Panc1 (cell line): ENCODE data around the gene KCNIP4. TPM values are rescaled to one million over a fixed set of nuclear protein-coding genes. Genes with fewer than 3 reads are reported as not detected.

Source experiments
- ATAC-seq: fragments of 200-7000 bp; cut with Tn5 transposase; 2 replicates; pipeline ENCODE4 v1.9.1; 2020; ENCODE audit warnings: mild to moderate bottlenecking, moderate library complexity
- BruUV-seq: library from RNA; stranded (reverse); fragments of 400-500 nt; replicated peaks from 2 replicates; lab custom pipeline; 2021; lab: Mats Ljungman, UMichigan
- CTCF ChIA-PET: fragments of 300-600 bp; sonication (Branson Sonifier 250); formaldehyde crosslinking; loops from one replicate; lab custom pipeline; 2022; ENCODE audit warnings: antibody characterized with exemption; lab: Charles Lee
- POLR2A ChIA-PET: fragments of 300-600 bp; sonication (Branson Sonifier 250); formaldehyde crosslinking; loops from one replicate; lab custom pipeline; 2022; ENCODE audit warnings: antibody characterized with exemption; lab: Charles Lee
- DNase-seq: peaks from one replicate; pipeline ENCODE4 v3.0.0-alpha.2; 2010; ENCODE audit warnings: low read depth, low spot score
- H3K27ac ChIP-seq: 2 replicates; pipeline ENCODE4 v1.5.1; 2011; ENCODE audit warnings: mild to moderate bottlenecking, low read length, inconsistent platforms
- H3K27me3 ChIP-seq: fragments of 200-500 bp; sonication (Bioruptor generic); 2 replicates; pipeline ENCODE4 v1.6.0; 2014; ENCODE audit warnings: low read length, inconsistent platforms; ENCODE audit not compliant: control insufficient read depth, insufficient read depth
- H3K36me3 ChIP-seq: fragments of 200-500 bp; sonication (Bioruptor generic); 2 replicates; pipeline ENCODE4 v1.5.1; 2014; ENCODE audit warnings: inconsistent platforms, mild to moderate bottlenecking, low read length, moderate library complexity; ENCODE audit not compliant: control insufficient read depth, insufficient read depth
- H3K4me1 ChIP-seq: 2 replicates; pipeline ENCODE4 v1.5.1; 2011; ENCODE audit warnings: inconsistent platforms, mild to moderate bottlenecking, low read length, moderate library complexity; ENCODE audit not compliant: control insufficient read depth, insufficient read depth
- H3K4me3 ChIP-seq, 2 experiments: 2 replicates each; pipeline ENCODE4 v1.5.1; 2011 to 2012; ENCODE audit warnings: low read depth in 2 of 2, low read length in 2 of 2, mild to moderate bottlenecking in 2 of 2, inconsistent platforms in 1 of 2, moderate library complexity in 1 of 2
- H3K9me3 ChIP-seq: fragments of 200-500 bp; sonication (Bioruptor generic); 2 replicates; pipeline ENCODE4 v1.5.1; 2014; ENCODE audit warnings: low read depth, mild to moderate bottlenecking, inconsistent platforms, low read length, moderate library complexity; ENCODE audit not compliant: control insufficient read depth, insufficient read depth
- CTCF ChIP-seq: fragments of 450-650 bp; IDR thresholded peaks from 2 replicates; pipeline ENCODE4 v1.5.1; 2017; ENCODE audit warnings: mild to moderate bottlenecking
- POLR2AphosphoS5 ChIP-seq: IDR thresholded peaks from 2 replicates; pipeline ENCODE4 v1.6.1; 2012; ENCODE audit warnings: mild to moderate bottlenecking, low read depth, low read length, moderate library complexity
- REST ChIP-seq, 2 experiments: IDR thresholded peaks; 2 replicates each; pipeline ENCODE4 v1.6.1; 2011 to 2012; ENCODE audit warnings: low read depth in 2 of 2, control low read depth in 1 of 2, low read length in 1 of 2, mild to moderate bottlenecking in 1 of 2, moderate library complexity in 1 of 2; ENCODE audit not compliant: insufficient read depth in 1 of 2
- SIN3A ChIP-seq: IDR thresholded peaks from 2 replicates; pipeline ENCODE4 v1.6.1; 2012; ENCODE audit warnings: low read depth, mild to moderate bottlenecking, low read length, moderate library complexity, borderline replicate concordance; ENCODE audit not compliant: insufficient read depth
- TCF7L2 ChIP-seq: IDR thresholded peaks from 2 replicates; pipeline ENCODE4 v1.6.1; 2011; ENCODE audit warnings: mild to moderate bottlenecking, low read depth, low read length, inconsistent platforms
- in situ Hi-C: cut with HindIII; loops from 2 replicates; pipeline ENCODE4 v1.10.0; 2016; ENCODE audit warnings: low sequenced_read_pairs, low pct_unique_long_range_greater_than_20kb
- intact Hi-C: fragments of 100-400 bp; cut with micrococcal nuclease; formaldehyde crosslinking; loops from one replicate; pipeline ENCODE4 v1.10.0; 2022; ENCODE audit not compliant: unreplicated experiment
- total RNA-seq: library from RNA; stranded (reverse); gene quantifications from one replicate; pipeline ENCODE4 v1.2.1, GENCODE V29; 2021; ENCODE audit not compliant: unreplicated experiment

Gene KCNIP4
- total RNA-seq, 1 experiment from 2014 or later: not detected

- no peak for ATAC-seq
- no peak overlapping the region for H3K4me3 ChIP-seq
- ChIA-PET CTCF (no interaction called here), POLR2A (no interaction called here)
- no peak for TF ChIP-seq CTCF
- no peak for TF ChIP-seq TCF7L2
- TF ChIP-seq POLR2AphosphoS5: no peak
- TF ChIP-seq SIN3A: no peak
- TF ChIP-seq REST (IDR thresholded peaks at IDR 0.05; ENCODE audit: insufficient read depth in 1 of 2, low read depth in 2 of 2, low read length in 1 of 2): no peak
- no peaks in the 10 kb centered on the region for H3K27me3 ChIP-seq
- no peaks in the 10 kb centered on the region for H3K9me3 ChIP-seq
- BruUV-seq: no TSS peak
- in situ Hi-C loops: no loop called here
- H3K36me3 ChIP-seq: no peaks in the 10 kb centered on the region
- no peak for DNase-seq
- intact Hi-C loops: no loop called here
- H3K27ac ChIP-seq: no peak overlapping the region
- H3K4me1 ChIP-seq: no peaks in the 10 kb centered on the region
These were observed 1118.8 kb downstream of the KCNIP4 start for GRCh38 chr4:20829617-20830357.

- in situ Hi-C loops (no loop called here), intact Hi-C loops (no loop called here)
- Histone ChIP-seq H3K27ac (no peak overlapping the region), H3K9me3 (no peaks in the 10 kb centered on the region), H3K4me3 (no peak overlapping the region), H3K4me1 (no peaks in the 10 kb centered on the region), H3K36me3 (no peaks in the 10 kb centered on the region), H3K27me3 (no peaks in the 10 kb centered on the region)
- TF ChIP-seq TCF7L2: no peak
- TF ChIP-seq POLR2AphosphoS5: no peak
- TF ChIP-seq REST (IDR thresholded peaks at IDR 0.05; ENCODE audit: insufficient read depth in 1 of 2, low read depth in 2 of 2, low read length in 1 of 2): no peak
- no peak for TF ChIP-seq CTCF
- ATAC-seq: no peak
- DNase-seq: no peak
- BruUV-seq: no TSS peak
- CTCF ChIA-PET: no interaction called here
- POLR2A ChIA-PET: no interaction called here
These were observed 1123.1 kb downstream of the KCNIP4 start for GRCh38 chr4:20825505-20825904.
